T-cell (primary cell): ENCODE data around the gene GRK3. TPM values are rescaled to one million over a fixed set of nuclear protein-coding genes. Genes with fewer than 3 reads are reported as not detected.

Source experiments
- ATAC-seq, 4 experiments: fragments of 200-7000 bp in 3 of 4; fragments of 150-1000 bp in 1 of 4; cut with Tn5 transposase; replicated peaks in 1 of 4; 1 replicate in 3 of 4; 2 replicates in 1 of 4; pipeline ENCODE4 v1.10.0; 2021; ENCODE audit warnings: moderate library complexity in 3 of 4, mild to moderate bottlenecking in 2 of 4, moderate number of reproducible peaks in 1 of 4
- CTCF ChIA-PET, 2 donors: fragments of 300-600 bp; sonication (Branson Sonifier 250); formaldehyde crosslinking; loops; one replicate each; lab custom pipeline; 2022; ENCODE audit warnings: antibody characterized with exemption in 2 of 2; lab: Charles Lee
- POLR2A ChIA-PET, 2 donors: fragments of 300-600 bp; sonication (Branson Sonifier 250); formaldehyde crosslinking; loops; one replicate each; lab custom pipeline; 2022; ENCODE audit warnings: antibody characterized with exemption in 2 of 2; lab: Charles Lee
- DNase-seq, 35 experiments: peaks; one replicate each; pipeline versions ENCODE4 v3.0.0 to v3.0.0-alpha.2; 2013 to 2023
- H3K27ac ChIP-seq: one replicate; pipeline ENCODE4 v1.5.1; 2013; ENCODE audit warnings: low read length
- H3K27me3 ChIP-seq, 2 experiments: replicated peaks in 1 of 2; 1 replicate in 1 of 2; 2 replicates in 1 of 2; pipeline versions ENCODE4 v1.6.1 to v1.7.0; 2013; ENCODE audit warnings: low read length in 1 of 2, mixed read lengths in 1 of 2; ENCODE audit not compliant: control insufficient read depth in 2 of 2, insufficient read depth in 2 of 2; ENCODE audit errors: extremely low read depth in 1 of 2
- H3K36me3 ChIP-seq, 2 donors: 1 replicate in 1 of 2; 2 replicates in 1 of 2; pipeline versions ENCODE4 v1.6.1 to v1.7.0; 2013; ENCODE audit warnings: low read length in 1 of 2; ENCODE audit not compliant: control insufficient read depth in 2 of 2, insufficient read depth in 1 of 2; ENCODE audit errors: extremely low read depth in 1 of 2
- H3K4me1 ChIP-seq, 2 experiments: 1 replicate in 1 of 2; 2 replicates in 1 of 2; pipeline versions ENCODE4 v1.6.1 to v1.7.0; 2013; ENCODE audit warnings: low read length in 2 of 2, mixed read lengths in 1 of 2; ENCODE audit not compliant: insufficient read depth in 2 of 2, control insufficient read depth in 1 of 2; ENCODE audit errors: extremely low read depth in 1 of 2
- H3K4me3 ChIP-seq, 2 donors: 1 replicate in 1 of 2; 2 replicates in 1 of 2; pipeline versions ENCODE4 v1.5.1 to v1.7.0; 2013; ENCODE audit warnings: mild to moderate bottlenecking in 2 of 2, low read length in 1 of 2, moderate library complexity in 1 of 2; ENCODE audit not compliant: control insufficient read depth in 1 of 2; ENCODE audit errors: extremely low read depth in 1 of 2
- H3K9me3 ChIP-seq: 2 replicates; pipeline ENCODE4 v1.7.0; 2013
- H3K27ac Mint-ChIP-seq, 2 donors: one replicate each; pipeline ENCODE4 v1.8.0; 2020 to 2021; ENCODE audit warnings: mild to moderate bottlenecking in 2 of 2, mixed read lengths in 2 of 2
- H3K27me3 Mint-ChIP-seq, 2 donors: one replicate each; pipeline ENCODE4 v1.8.0; 2021 to 2022; ENCODE audit warnings: mixed read lengths in 2 of 2
- H3K36me3 Mint-ChIP-seq: one replicate; pipeline ENCODE4 v1.8.0; 2021; ENCODE audit warnings: mixed read lengths
- H3K4me1 Mint-ChIP-seq, 3 donors: one replicate each; pipeline ENCODE4 v1.8.0; 2020 to 2022; ENCODE audit warnings: mixed read lengths in 3 of 3, mild to moderate bottlenecking in 1 of 3
- H3K4me3 Mint-ChIP-seq, 3 donors: one replicate each; pipeline ENCODE4 v1.8.0; 2020 to 2022; ENCODE audit warnings: mild to moderate bottlenecking in 3 of 3, mixed read lengths in 3 of 3, moderate library complexity in 3 of 3
- H3K9me3 Mint-ChIP-seq, 3 donors: one replicate each; pipeline ENCODE4 v1.8.0; 2020 to 2022; ENCODE audit warnings: mixed read lengths in 3 of 3
- WGBS: methylation state at CpG from one replicate; pipeline ENCODE4 v1.1.5; 2013; ENCODE audit warnings: missing lambda C conversion rate; ENCODE audit not compliant: insufficient coverage; 5-methylcytosine and 5-hydroxymethylcytosine counted together
- total RNA-seq, 35 experiments: library from RNA in 6 of 35; stranded (reverse) in 6 of 35; fragments of 120-200 nt in 1 of 35; gene quantifications; one replicate each; pipeline versions ENCODE4 v1.2.1 to v1.2.4 and lab custom pipeline; 2013 to 2026

GRK3 gene
- total RNA-seq, 5 donors from 2014 or later (not counting 1 experiment from before 2014, with no cell fraction given) = 1.4 to 7.0 (median 3.6) TPM

DNA sequence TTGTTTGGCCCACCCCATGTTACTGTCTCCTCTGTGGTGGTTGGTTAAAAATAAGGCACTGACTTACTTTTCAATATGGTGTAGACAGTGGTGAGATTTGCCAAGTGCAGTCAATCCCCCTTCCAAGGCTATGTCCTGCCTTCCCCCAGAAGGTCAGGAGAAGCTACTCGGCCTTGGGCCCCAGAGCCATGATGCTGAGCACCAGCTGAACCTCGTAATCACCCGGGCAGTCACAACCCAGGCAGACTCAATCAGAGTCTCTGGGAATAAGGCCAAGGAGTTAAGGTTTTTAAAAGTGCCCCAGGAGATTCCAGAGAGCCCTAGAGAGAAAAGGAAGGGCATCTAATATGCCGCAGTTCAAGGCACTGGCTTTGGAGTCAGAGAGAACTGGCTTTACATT is 201.3 kb downstream of the GRK3 start:
- Mint-ChIP-seq H3K27me3 (peaks cover 0 to 2% of the 10 kb centered on the region in 2 donors), H3K4me3 (no peak overlapping the region), H3K27ac (no peak overlapping the region), H3K9me3 (peaks cover 9 to 12% (median 11%) of the 10 kb centered on the region in 3 donors), H3K4me1 (no peaks in the 10 kb centered on the region), H3K36me3 (no peaks in the 10 kb centered on the region)
- Histone ChIP-seq H3K9me3 (no peaks in the 10 kb centered on the region), H3K27me3 (peaks cover 0 to 16% of the 10 kb centered on the region in 2 experiments), H3K4me3 (no peak overlapping the region), H3K27ac (no peak overlapping the region), H3K36me3 (no peaks in the 10 kb centered on the region), H3K4me1 (no peaks in the 10 kb centered on the region)
- 82% methylated on average over 3 of the region's 4 CpGs for WGBS
- POLR2A ChIA-PET = no interaction called here
- CTCF ChIA-PET = no interaction called here
- no peak for DNase-seq
- ATAC-seq = no peak

DNA sequence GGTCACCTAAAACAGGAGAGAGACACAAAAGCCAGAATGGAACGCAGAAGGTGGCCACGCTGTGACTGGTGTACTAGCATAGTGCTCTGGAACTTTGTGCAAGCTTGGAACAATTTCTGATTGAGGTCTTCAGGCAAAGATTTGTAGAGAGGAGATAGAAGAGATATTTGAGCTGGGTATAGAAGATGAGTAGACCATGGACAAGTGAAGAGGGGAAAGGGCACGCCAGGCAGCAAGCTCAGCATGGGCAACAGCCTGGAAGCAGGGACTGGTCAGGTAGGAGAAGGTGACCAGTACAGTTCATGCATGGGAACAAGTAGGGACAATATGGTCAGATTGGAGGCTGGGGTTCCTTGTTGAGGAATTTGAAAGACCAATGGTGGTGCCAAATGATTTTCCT is 201.9 kb downstream of the GRK3 start:
- no peak overlapping the region for H3K27ac Mint-ChIP-seq
- H3K4me3 Mint-ChIP-seq = no peak overlapping the region
- H3K27ac ChIP-seq = no peak overlapping the region
- no peaks in the 10 kb centered on the region for H3K9me3 ChIP-seq
- no peaks in the 10 kb centered on the region for H3K4me1 ChIP-seq
- WGBS = 91% methylated on average over 3 of the region's 3 CpGs
- no peaks in the 10 kb centered on the region for H3K36me3 ChIP-seq
- POLR2A ChIA-PET = no interaction called here
- no peak for ATAC-seq
- peaks cover 0 to 2% of the 10 kb centered on the region in 2 donors for H3K27me3 Mint-ChIP-seq
- no peaks in the 10 kb centered on the region for H3K36me3 Mint-ChIP-seq
- DNase-seq = no peak
- peaks cover 0 to 14% of the 10 kb centered on the region in 2 experiments for H3K27me3 ChIP-seq
- H3K9me3 Mint-ChIP-seq = peaks cover 9 to 12% (median 11%) of the 10 kb centered on the region in 3 donors
- H3K4me3 ChIP-seq = no peak overlapping the region
- no peaks in the 10 kb centered on the region for H3K4me1 Mint-ChIP-seq
- CTCF ChIA-PET = no interaction called here

GRCh38 chr22:25770333-25770732 is 205.9 kb downstream of the GRK3 start:
- ChIA-PET POLR2A (no interaction called here), CTCF (no interaction called here)
- H3K27ac ChIP-seq = no peak overlapping the region
- H3K4me1 Mint-ChIP-seq = peaks cover 0 to 7% (median 2%) of the 10 kb centered on the region in 3 donors
- H3K4me1 ChIP-seq = peaks cover 0 to 5% of the 10 kb centered on the region in 2 experiments
- H3K27me3 ChIP-seq = peaks cover 0 to 10% of the 10 kb centered on the region in 2 experiments
- peaks cover 4 to 6% of the 10 kb centered on the region in 2 donors for H3K27me3 Mint-ChIP-seq
- peaks cover 9 to 12% (median 11%) of the 10 kb centered on the region in 3 donors for H3K9me3 Mint-ChIP-seq
- no peaks in the 10 kb centered on the region for H3K36me3 Mint-ChIP-seq
- no peaks in the 10 kb centered on the region for H3K9me3 ChIP-seq
- H3K27ac Mint-ChIP-seq = no peak overlapping the region
- ATAC-seq (no peak), DNase-seq (no peak)
- H3K36me3 ChIP-seq = no peaks in the 10 kb centered on the region
- no CpG with 5 or more reads among the region's 4 CpGs for WGBS
- H3K4me3 Mint-ChIP-seq = no peak overlapping the region
- no peak overlapping the region for H3K4me3 ChIP-seq

DNA sequence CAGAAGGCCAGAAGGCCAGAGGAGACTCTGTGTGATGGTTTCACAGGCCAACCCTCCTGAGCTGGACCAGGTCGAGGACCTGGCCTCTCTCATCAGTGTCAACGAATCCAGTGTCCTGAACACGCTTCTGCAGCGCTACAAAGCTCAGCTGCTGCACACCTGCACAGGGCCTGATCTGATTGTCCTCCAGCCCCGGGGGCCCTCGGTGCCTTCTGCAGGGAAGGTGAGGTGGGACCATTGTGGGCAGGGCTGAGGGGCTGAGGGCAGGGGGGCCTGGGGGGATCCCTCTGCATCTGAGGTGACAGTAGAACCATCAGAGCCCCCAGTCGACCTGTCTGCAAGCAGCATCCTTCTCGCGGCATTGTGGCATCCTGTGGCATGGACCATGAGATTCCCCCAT is 207.8 kb downstream of the GRK3 start:
- no peaks in the 10 kb centered on the region for H3K9me3 Mint-ChIP-seq
- H3K36me3 ChIP-seq = no peaks in the 10 kb centered on the region
- peaks cover 0 to 10% of the 10 kb centered on the region in 2 experiments for H3K27me3 ChIP-seq
- no peak overlapping the region for H3K4me3 ChIP-seq
- peaks cover 4 to 6% of the 10 kb centered on the region in 2 donors for H3K27me3 Mint-ChIP-seq
- CTCF ChIA-PET = interaction anchor here (0.6 to 1.2 kb wide), 3 partner anchors 9 to 559 kb away, joined by 3 to 4 read pairs (median 4); no protein-coding TSS in a partner anchor
- no peak overlapping the region for H3K27ac ChIP-seq
- no peak overlapping the region for H3K27ac Mint-ChIP-seq
- no peak overlapping the region for H3K4me3 Mint-ChIP-seq
- POLR2A ChIA-PET = interaction anchor here in 1 of 2 donors (0.6 kb wide), 1 partner anchor 90 kb away, joined by 4 read pairs; no protein-coding TSS in a partner anchor
- H3K36me3 Mint-ChIP-seq = no peaks in the 10 kb centered on the region
- H3K4me1 ChIP-seq = peaks cover 0 to 5% of the 10 kb centered on the region in 2 experiments
- 66% methylated on average over 8 of the region's 9 CpGs for WGBS
- H3K4me1 Mint-ChIP-seq = peaks cover 0 to 7% (median 2%) of the 10 kb centered on the region in 3 donors
- DNase-seq = no peak
- ATAC-seq = no peak
- H3K9me3 ChIP-seq = no peaks in the 10 kb centered on the region

- Mint-ChIP-seq H3K27me3 (peaks cover 4 to 7% of the 10 kb centered on the region in 2 donors), H3K4me3 (no peak overlapping the region), H3K4me1 (peaks cover 0 to 7% (median 2%) of the 10 kb centered on the region in 3 donors), H3K9me3 (no peaks in the 10 kb centered on the region), H3K27ac (no peak overlapping the region), H3K36me3 (no peaks in the 10 kb centered on the region)
- no peak for DNase-seq
- Histone ChIP-seq H3K4me3 (no peak overlapping the region), H3K36me3 (no peaks in the 10 kb centered on the region), H3K4me1 (peaks cover 0 to 5% of the 10 kb centered on the region in 2 experiments), H3K9me3 (no peaks in the 10 kb centered on the region), H3K27me3 (peaks cover 0 to 9% of the 10 kb centered on the region in 2 experiments), H3K27ac (no peak overlapping the region)
- ChIA-PET CTCF (interaction anchor here in 1 of 2 donors (0.6 kb wide), 2 partner anchors 9 to 313 kb away, joined by 3 to 4 read pairs; no protein-coding TSS in a partner anchor), POLR2A (no interaction called here)
- WGBS = 76% methylated on average over 9 of the region's 12 CpGs
- ATAC-seq = no peak
These were observed 210.1 kb downstream of the GRK3 start for GRCh38 chr22:25774575-25775026.

DNA sequence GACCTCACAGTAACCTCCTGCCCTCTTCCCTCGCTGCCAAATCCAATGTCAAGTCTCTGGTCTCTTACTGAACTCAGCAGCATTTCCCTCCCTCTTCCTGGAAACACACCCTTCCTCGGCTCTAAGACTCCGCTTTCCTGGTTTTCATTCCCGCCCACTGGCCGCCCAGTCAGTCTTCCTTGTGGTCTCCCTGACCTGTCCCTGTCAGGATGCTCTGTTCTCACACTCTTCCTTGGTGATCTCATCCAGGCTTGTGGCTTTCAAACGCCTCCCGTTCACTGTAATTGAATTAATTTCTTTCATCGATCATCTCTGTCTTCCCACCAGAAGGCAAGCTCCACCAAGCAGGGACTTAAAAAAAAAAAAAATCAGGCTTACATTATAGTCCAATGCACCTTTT is 211.1 kb downstream of the GRK3 start:
- Mint-ChIP-seq H3K27ac (no peak overlapping the region), H3K27me3 (peaks cover 4 to 7% of the 10 kb centered on the region in 2 donors), H3K4me1 (peaks cover 0 to 7% (median 2%) of the 10 kb centered on the region in 3 donors), H3K4me3 (no peak overlapping the region), H3K9me3 (no peaks in the 10 kb centered on the region), H3K36me3 (no peaks in the 10 kb centered on the region)
- ChIA-PET CTCF (interaction anchor here in 1 of 2 donors (0.6 kb wide), 1 partner anchor 530 kb away, joined by 3 read pairs; no protein-coding TSS in a partner anchor), POLR2A (no interaction called here)
- Histone ChIP-seq H3K27ac (no peak overlapping the region), H3K27me3 (peaks cover 0 to 12% of the 10 kb centered on the region in 2 experiments), H3K4me3 (no peak overlapping the region), H3K4me1 (peaks cover 0 to 5% of the 10 kb centered on the region in 2 experiments), H3K36me3 (no peaks in the 10 kb centered on the region), H3K9me3 (no peaks in the 10 kb centered on the region)
- no peak for ATAC-seq
- 80% methylated on average over 5 of the region's 8 CpGs for WGBS
- no peak for DNase-seq
